Measurements from ENCODE around the gene SLC6A5.
"Not testable (repeated sequence)": the region's sequence is repeated elsewhere in the genome, so short reads cannot be mapped to it uniquely, and the experiment has no call there.

SLC6A5 gene

DNA sequence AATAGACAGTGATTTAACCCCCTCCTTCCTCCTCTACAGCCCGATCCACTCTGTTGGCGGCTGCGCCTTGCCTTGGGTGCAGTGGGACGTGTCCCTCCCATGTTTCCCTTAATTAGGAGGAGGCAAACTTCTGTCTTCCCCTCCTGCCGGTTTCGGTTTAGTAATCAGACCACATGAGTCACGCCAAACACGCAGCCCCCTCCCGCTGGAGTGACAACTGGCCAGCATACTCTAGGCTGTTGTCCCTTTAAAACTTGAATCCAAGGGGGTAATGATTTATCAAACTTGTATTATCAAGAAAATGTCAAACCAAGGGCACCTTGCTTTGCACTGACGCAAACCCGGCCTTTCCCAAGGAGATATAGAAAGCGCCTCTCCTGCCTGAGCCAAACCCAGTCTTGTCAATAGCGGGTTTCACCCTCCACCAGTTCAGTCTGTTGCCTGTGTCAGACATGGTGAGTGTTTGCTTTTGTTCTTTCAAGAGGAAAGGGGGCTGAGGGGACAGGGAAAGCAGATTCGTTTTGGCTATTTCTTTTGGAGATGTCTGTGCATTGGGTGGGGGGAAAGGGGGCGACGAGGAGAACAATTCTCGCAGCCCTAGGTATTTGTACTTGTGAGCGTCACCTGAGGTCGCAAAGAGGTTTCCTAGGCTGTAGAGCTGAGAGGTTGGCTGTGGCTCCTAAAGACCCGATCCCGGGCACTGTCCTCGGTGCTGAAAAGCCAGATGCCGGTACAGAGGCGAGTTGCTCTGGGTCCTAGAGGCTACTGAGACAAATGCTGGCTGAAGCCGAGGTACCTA is at the start of gene SLC6A5:
TSS of gene SLC6A5 (plus strand) at position 388 of the 799 bp plus-strand sequence. CDS start at position 453, 65 bp downstream.
- no peak for DNase-seq

DNA sequence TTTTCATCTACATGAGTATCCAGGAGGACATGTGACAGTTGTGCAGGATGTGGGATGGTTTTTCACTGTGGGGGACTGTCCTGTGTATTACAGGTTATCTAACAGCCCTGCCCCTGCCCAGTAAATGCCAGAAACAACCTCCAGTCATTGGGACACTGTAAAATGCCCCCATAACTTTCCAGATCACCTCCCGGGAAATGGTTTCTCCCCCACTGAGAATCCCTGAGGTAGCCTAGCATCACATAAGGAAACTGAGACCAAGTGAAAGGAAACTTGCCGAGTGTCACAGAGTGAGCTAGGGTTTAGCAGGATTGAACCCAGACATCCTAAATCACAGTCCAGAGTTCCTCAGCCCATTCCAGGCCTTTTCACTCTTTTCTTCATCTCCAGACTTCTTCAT is 48.3 kb upstream of the SLC6A5 start:
- no peak for DNase-seq

DNA sequence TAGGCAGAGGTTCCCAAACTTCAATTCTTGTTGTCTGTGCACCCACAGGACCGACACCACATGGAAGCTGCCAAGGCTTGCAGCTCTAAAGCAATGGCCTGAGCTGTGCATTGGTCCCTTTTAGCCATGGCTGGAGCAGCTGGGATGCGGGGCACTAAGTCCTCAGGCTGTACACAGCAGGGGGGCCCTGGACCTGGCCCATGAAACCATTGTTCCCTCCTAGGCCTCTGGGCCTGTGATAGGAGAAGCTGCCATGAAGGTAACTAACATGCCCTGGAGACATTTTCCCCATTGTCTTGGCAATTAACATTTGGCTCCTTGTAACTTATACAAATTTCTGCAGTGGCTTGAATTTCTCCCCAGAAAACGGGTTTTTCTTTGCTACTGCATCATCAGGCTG is 43.6 kb upstream of the SLC6A5 start:
- no peak for DNase-seq

DNA sequence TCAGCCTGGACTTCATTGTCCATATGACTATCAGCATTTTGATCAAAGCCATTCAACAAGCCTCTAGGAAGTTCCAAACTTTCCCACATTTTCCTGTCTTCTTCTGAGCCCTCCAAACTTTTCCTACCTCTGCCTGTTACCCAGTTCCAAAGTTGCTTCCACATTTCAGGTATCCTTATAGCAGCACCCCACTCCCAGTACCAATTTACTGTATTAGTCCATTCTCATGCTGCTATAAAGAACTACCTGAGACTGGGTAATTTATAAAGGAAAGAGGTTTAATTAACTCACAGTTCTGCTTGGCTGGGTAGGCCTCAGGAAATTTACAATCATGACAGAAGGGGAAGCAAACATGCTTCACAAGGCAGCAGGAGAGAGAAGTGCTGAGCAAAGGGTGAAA is 43.0 kb upstream of the SLC6A5 start:
- not testable (repeated sequence) for DNase-seq

DNA sequence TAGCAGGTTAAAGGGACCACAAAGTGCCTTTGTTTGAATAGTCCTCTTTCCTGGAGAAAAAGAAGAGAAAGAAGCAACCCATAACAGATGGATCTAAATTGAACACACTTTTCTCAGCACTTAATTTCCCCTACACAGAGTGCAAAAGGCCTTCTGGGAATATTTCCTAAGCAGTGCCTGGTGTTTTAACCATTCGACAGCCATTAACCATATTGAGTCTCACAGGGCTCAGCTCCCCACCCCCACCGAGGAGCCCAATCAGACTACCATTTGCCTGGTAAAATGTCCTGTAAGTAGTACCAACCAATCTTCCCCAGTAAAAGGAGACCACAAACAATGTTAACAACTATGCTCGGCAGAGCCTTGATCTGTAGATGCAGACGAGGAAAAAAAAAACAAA is 40.7 kb upstream of the SLC6A5 start:
- no peak for DNase-seq

DNA sequence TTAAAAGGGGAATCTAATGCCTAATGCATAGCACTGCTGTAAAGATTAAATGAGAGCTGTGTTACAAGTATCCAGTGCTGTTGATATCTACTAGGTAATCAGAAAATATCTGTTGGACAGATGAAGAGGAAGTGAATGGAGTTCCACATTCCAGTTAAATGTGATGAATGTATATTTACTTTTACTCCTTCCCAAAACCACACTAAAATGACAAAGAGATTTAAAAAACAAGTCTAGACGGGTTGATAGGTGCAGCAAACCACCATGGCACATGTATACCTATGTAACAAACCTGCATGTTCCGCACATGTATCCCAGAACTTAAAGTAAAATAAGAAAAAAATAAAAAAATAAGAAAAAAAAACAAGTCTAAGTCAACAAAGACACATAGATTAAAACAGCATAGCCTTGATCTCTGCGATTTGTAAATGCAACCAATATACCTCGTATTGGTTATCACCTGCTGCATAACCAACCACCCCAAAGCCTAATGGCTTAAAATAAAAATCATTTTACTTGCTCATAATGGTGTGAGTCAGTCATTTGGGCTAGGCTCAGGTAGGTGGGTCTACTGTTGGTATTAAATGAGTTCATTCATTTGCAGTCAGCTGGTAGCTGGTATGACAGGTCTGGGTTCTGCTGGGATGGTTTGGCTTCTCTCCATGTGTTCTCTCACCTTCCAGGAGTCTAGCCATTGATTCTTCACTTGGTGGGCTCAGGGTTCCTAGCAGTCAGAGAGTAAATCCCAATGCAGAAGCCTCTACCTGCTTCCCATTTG is 39.7 kb upstream of the SLC6A5 start:
- DNase-seq: no peak

DNA sequence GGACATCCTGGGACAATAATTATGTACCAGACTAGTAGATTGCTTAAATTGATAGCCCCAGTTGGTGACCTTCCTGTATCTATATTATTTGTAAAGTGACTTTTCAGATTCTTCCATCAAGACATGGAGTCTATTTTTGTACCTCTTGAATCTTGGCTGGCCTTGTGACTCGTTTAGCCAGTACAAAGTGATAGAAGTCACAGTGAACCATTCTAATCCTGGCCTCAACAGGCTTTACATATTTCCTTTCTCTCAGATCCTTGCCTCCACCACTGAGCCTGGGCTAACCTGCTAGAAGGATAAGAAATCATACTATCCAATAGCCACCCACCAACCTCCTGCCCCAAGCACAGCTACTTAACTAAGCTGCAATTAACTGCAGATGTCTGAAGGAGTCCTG is 37.5 kb upstream of the SLC6A5 start:
- no peak for DNase-seq

DNA sequence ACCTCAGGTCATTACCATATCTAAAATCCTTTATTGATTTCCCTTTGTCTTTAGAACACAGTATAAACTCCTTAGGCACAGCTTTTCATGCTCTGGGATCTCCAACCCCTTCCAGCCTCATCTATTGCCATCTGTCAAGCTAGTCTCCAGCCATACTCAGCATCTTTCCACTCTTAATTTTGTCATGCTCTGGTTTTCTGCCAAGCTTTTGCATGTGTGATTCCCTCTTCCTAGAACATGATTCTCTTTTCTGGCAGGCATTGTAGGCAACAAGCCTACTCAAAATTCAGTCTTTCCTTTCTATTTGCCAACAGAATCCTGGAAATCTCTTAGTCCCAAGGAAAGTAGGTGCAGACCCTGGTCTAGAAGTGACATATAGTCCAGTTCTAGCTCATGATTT is 35.5 kb upstream of the SLC6A5 start:
- DNase-seq: no peak

DNA sequence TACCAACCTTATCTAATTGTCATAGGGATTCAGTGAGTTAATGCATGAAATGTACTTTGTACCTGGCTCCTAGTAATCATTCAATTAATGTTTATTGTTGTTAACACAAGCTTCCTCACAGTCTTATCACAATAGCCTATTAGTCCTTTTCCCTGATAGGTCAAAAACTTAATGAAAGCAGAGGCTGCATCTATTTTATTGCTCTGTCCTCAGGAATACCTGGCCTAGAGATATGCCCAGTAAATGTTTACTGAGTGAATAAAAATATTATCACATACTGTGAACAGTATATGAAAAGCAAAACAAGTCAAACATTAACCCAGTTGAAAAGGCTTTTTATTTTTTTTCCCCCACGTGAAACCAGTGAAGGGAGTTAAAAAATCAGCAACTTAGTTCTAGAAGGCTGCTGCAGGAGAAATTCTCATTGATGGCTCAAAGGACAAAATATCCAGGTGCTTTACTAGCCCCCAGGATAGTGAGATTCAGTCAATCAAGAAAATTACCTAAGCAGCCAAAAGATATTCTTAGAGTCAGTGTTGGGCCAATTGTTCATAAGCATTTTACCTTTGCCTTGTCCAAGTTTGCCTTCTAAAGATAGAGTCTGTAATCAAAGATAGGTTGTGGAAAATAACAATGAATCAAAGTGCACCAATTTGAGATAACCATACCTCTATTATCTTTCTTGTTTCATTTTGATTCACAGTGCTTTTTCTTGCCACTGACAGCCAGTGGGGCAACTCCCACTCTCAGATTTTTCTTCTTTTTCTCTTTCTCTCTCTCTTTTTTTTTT is 34.4 kb upstream of the SLC6A5 start:
- no peak for DNase-seq

DNA sequence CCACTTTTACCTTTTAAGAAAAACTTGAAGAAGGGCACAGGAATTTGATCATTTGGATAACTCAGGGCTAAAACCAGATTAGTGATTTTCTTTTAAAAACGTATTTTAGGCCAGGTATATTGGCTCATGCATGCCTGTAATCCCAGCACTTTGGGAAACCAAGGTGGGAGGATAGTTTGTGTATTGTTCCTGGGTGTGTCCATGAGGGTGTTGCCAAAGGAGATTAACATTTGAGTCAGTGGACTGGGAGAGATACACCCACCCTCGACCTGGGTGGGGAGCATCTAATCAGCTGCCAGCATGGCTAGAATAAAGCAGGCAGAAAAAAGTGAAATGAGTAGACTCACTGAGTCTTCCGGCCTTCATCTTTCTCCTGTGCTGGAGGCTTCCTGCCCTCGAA is 33.3 kb upstream of the SLC6A5 start:
- DNase-seq: not testable (repeated sequence)

DNA sequence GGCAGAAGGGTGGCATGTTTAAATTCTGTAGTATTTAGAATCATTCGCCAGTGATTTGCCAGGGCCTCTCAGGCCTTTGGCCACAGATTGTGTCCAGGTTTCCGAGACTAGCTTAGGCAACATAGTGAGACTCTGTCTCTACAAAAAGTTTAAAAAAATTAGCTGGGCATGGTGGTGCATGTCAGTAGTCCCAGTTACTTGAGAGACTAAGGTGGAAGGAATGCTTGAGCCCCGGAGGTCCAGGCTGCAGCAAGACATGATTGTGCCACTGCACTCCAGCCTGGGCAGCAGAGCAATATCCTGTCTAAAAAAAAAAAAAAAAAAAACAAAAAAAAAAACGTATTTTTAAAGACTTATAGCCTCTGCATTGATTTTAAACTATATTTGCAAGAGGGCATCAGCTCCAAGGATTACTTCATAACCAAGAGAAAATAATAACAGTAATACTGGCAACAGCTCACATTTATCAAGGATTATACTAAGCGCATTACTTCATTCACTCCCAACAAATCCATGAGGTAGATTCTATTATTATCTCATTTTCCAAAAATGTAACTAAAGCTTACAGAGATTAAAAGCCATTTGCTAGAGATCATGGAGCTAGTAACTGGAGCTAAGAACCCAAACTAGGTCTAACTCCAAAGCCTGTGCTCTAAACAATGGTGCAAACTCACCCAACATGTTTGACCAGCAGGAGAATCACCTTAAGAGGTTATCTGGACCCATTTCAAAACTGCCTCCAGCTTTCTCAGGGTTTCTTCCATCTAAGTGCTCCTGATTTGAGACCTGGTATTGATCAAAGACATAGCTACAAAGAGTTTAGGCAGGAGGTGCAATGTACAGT is 32.6 kb upstream of the SLC6A5 start:
- DNase-seq: no peak

DNA sequence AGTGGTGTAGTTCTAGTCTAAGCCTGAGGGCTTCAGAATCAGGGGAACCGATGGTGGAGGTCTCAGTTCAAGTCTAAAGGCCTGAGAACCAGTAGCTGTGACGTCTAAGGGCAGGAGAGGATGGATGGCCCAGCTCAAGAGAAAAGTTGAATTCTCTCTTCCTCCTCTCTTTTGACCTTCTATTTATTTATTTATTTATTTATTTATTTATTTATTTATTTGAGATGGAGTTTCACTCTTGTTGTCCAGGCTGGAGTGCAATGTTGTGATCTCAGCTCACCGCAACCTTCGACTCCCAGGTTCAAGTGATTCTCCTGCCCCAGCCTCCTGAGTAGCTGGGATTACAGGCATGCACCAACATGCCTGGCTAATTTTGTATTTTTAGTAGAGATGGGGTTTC is 19.7 kb upstream of the SLC6A5 start:
- not testable (repeated sequence) for DNase-seq

DNA sequence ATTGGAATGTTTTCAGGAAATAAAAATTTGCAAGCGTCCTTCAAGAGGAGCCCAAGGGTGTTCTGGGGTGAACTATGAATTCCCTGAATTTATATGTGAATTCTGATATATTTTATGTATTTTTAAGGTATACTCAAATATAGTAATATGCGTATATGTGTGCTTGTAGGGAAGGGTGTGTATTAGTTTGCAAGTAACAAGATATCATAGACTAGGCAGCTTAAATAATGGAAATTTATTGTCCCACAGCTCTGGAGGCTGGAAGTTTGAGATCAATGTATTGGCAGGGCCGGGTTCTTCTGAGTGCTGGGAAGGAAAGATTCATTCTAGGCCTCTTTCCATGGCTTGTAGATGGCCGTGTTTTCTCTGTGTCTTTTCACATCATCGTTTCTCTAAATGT is 16.2 kb upstream of the SLC6A5 start:
- DNase-seq: no peak

DNA sequence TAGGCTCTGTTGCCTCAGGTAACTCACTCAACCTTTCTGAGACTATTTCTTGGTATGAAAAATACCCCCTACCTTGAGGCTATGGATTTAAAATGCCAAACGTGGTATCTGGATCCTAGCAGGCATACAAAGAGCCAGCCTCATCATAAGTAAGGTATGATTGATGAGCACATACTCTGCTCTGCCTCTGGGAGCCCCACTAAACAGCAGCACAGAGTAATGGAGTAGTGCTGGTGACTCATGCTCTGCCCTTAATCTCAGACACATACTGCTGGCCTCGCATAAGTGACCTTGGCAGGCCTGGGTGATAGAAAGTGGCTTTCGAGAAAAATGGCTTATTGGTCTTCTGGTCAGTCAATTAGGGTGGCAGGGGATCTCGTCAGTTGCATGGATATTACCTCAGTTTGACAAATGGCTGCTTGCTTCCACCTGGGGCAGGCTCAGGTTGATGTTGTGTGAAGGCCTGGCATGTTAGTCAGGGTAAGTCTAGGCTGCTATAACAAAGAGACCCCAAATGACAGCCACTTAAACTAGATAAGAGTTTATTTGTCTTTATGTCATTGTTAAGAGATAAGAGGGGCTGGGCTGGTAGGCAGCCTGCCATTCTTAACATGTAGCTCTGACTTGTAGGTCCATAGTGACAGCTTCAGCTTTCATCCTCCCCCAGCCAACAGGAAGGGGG is 15.2 kb upstream of the SLC6A5 start:
- no peak for DNase-seq

DNA sequence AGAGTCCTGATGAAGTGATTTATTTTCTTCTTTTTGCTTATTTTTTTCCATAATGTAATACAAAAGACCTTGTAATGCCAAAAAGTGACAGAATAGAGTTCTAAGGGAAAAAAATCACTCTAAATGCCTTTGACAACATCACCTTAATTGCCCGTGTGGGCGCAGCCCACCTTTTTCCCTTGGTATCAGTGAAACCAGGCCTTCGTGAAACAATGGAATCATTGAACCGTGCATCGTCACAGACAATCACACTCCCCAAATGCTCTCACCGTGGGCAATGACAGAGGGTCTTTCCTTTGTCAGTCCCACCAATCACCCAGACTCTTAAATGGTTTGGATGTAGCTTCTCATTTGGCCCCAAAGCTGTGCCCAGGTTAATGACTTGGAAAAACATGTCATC is 9.6 kb upstream of the SLC6A5 start:
- DNase-seq: no peak

DNA sequence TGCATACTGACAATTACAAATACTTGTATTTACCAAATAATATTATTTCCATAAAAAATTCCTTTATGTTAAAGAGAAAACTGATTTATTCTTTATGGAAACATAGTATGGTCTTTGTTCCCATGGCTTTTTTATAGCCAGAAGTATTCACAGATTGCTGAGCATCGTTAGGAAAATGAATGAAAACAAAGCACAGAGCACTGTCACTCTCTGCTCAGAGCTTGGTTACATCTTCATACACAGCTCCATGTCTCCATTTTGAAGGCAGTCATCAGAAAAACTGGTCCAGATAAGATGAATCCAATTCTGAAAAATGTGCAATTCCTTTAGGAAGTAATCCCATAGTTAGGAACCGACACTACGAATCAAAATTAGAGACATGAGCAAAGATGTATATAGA is 9.0 kb upstream of the SLC6A5 start:
- no peak for DNase-seq

DNA sequence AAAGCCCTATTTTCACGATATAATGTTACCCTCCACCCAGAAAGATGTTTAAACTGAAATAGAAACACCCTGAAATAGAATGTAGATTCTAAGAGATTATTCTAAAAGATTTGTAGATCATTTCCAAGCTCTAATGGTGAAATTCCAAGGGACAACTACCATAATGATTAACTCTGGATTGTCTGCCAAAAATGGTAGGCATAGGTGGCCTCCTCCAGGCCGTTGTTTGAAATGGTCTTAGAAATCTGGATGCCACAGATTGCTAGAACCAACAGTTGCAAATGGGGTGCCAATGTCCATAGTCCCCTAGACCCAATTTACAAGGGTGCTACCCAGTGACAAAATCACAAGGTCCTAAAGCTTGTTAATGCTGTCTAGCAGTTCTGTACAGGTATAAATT is 6.7 kb upstream of the SLC6A5 start:
- DNase-seq: no peak

DNA sequence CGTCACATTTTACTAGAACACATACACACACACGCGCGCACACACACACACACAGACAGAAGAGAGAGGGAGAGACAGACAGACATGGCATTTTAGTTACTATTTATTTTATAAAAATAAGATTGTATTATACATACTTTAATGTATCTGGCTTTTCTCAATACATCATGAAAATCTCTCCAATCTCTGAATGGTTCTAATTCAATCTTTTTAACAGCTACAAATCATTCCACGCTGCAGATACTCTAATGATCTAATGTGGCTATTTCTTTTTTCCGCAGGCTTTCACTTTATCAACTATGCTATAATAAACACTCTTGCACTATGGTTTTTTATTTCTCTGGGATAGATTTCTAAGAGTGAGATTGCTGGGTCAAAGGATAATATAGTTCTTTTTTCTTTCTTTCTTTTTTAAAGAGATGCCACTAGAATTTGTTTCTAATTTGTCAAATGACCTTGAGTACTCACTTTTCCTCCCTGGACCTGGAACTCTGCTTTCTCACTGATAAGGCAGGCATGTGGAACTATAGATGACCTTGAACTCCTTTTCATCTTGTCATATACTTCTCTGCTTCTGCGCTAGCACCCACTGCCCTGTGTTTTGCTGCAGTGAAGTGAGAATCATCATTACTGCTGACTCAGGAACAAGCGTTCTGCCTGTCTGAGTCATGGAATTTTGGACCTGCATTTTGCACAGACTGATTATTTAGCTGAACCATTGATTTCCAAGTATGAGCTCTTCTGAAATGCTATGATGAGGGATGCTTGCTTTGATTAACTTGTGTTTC is 4.9 kb upstream of the SLC6A5 start:
- no peak for DNase-seq

DNA sequence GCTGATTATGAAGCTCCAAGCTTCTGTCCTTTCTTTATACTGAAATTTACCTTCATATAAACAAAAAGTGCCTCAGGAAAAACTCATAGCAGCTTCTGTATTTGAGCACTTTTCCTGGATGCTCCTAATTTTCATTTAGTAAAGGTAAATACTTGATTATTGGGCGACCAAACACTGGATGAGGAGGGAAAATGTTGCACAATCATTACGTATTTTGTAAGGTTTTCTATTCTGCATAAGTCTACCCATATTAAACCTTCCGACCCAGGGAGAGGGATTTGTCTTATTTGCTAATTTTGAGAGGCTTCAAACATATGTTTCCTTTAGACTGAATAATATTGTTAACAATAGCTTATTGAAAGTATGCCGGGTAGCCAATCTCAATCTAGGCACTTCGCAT is 4.3 kb upstream of the SLC6A5 start:
- no peak for DNase-seq

DNA sequence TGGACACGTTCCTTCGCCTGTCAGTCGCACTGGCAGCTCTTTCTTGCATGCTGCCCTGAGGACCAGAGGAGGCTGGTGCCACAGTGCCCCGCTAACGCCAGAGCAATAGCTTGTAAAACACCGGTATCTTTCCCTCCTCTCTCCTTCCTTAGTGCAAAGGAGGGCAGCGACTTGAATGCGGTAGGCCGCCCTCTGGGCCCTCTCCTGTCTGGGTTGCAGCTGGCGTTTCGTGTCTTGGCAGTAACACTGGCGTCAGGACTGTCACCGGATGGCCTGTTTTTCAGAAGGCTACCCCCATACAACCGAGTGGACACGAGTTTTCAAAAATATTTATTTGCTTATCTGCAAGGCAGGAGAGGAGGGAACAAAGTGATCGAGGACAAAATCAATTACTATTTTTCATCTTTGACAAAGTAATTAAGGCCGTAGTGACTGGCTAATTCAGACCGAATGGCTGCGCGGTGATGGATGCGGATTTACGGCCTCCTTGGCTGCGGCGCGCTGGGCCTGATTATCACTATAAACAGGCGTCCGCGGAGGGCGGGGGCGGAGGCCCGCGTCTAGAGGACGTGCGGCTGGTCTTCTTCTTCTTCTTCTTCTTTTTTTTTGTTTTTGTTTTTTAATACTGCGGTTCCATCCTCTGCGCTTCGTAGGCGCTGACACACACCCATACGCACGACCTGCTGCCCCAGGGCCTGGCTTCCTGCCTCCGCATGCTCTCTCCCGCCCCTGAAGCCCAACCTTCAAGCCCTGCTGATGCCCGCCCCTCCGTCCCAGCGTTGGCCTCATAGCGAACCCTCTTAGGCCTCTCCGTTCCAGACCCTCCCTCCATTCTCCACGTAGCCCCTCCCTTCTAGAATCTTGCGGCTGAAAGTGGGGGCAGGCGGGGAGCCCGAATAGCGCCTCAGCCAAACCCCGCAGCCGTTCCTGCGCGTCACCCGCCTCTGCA is 2.9 kb upstream of the SLC6A5 start:
- no peak for DNase-seq

Data from activated CD4-positive, CD25-positive, alpha-beta regulatory T cell treated with anti-CD3 and anti-CD28 coated beads, Interleukin-2, amount 50 U/mL, for 72 hours (primary cell).